Amygdala (tissue), 56 donors: ENCODE results near the gene DDX19B.
A peak's percentile ranks its signal among the peaks of the same experiment; 100 is the strongest.

Experiments used
- DNase-seq, 56 donors: peaks; one replicate each; lab custom pipeline; 2025; lab: John Stamatoyannopoulos, UW

DDX19B gene

GRCh38 chr16:70342016-70342415 is 43.0 kb downstream of the DDX19B start:
- DNase-seq: no peak

GRCh38 chr16:70345840-70346239 is 46.9 kb downstream of the DDX19B start:
- DNase-seq: no peak

GRCh38 chr16:70348991-70349390 is 50.0 kb downstream of the DDX19B start:
- no peak for DNase-seq

- no peak for DNase-seq
Observed at GRCh38 chr16:70349783-70350182, 50.8 kb downstream of the DDX19B start.

DNA sequence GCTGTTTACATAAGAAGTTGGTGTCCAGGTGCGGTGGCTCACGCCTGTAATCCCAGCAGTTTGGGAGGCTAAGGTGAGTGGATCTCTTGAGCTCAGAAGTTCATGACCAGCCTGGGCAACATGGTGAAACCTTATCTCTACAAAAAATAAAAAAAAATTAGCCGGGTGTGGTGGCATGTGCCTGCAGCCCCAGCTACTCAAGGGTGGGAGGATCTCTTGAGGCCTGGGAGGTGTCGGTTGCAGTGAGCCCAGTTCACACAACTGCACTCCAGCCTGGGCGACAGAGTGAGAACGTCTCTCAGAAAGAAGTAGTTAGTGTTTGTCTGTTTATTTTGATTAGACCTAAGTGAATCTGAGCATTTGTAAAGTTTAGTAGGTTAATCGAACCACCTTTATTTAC is 60.6 kb downstream of the DDX19B start:
- no peak for DNase-seq

- no peak for DNase-seq
Observed at GRCh38 chr16:70364399-70364798, 65.4 kb downstream of the DDX19B start.

DNA sequence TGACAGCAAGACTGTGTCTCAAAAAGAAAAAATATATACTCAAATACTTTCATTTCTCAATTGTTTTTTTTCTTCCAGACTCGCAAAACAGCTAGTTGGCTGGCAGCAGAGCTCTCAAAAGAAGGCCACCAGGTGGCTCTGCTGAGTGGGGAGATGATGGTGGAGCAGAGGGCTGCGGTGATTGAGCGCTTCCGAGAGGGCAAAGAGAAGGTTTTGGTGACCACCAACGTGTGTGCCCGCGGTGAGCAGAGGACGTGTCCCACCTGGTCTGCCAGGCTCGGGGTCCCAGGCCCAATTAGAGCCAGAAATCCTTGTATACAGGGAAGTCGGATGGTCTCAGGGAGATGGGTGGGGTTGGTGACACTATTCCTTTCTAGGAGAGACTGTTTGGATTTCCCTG is 71.2 kb downstream of the DDX19B start:
- peak in 7 of 56 donors; percentile 3 to 37 (median 17) for DNase-seq

DNA sequence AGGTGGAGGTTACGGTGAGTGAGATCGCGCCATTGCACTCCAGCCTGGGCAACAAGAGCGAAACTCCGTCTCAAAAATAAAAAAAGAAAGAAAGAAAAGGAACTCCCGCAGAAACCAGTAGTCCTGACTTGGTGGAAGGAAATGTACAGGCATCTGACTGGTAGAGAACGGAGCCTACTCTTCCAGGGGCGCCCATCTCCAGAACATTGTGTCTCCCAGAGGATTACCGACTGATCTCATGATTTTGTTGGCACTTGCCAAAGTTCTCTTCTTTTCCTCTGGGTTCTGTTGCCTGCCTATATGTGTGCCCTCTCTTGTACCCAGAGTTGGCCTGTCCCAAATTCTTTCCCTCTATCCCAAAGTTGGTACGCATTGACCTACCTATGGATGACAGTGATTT is 71.9 kb downstream of the DDX19B start:
- DNase-seq: no peak

DNA sequence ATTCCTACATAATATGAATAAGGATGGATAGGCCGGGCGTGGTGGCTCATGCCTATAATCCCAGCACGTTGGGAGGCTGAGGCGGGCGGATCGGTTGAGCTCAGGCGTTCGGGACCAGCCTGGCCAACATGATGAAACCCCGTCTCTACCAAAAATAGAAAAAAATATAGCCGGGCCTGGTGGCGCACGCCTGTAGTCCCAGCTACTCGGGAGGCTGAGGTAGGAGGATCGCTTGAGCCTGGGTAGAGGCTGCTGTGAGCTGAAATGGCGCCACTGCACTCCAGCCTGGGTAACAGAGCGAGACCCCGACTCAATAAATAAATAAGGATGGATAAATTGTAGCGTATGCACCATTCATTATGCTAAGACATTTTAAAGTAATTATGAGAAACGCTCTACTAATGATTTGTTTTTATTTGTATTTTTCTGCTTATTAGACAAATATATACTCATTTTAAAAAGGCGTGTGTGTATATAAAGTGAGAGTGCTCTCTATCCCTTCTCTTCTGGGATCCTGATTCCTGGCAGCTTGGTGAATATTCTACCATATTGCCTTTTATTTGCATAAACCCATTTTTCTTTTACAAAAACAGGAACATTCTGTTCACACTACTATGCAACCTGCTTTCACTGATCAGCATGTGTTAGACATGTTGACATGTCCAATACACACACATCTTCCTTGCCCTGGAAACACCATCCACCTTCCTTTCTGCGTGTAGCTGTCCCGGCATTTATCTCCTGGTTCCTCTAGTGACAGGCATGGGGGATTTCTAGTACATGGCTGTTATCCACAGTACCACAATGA is 74.1 kb downstream of the DDX19B start:
- no peak for DNase-seq

DNA sequence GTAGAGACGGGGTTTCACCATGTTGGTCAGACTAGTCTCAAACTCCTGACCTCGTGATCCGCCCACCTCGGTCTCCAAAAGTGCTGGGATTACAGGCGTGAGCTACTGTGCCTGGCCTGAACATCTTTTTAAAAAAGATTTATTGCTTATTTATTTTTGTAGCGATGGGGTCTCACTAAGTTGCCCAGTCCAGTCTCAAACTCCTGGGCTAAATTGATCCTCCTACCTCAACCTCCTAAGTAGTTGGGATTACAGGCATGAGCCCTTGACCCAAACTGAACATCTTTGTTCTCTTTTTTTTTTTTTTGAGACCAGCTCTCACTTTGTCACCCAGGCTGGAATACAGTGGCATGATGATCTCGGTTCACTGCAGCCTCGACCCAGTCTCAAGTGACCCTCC is 75.2 kb downstream of the DDX19B start:
- DNase-seq: no peak

GRCh38 chr16:70375636-70376611 is 76.9 kb downstream of the DDX19B start:
- DNase-seq: peak in 17 of 56 donors; percentile 7 to 62 (median 24)

DNA sequence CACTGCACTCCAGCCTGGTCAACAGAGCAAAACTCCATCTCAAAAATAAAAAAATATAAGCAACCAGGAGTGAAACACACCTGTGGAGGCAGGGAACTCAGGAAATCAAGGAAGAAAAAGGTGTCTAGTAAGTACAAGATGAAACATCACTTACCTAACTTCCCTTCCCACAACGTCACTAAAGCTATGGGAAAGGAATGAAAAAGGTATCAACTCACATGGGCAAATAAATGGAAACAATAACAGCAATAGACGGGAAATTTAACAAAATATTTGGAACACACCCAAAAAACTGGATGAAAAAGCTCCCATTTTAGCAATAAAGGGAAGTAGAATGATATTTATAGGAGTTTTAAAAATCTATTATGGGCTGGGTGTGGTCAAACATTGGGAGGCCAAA is 78.8 kb downstream of the DDX19B start:
- no peak for DNase-seq

DNA sequence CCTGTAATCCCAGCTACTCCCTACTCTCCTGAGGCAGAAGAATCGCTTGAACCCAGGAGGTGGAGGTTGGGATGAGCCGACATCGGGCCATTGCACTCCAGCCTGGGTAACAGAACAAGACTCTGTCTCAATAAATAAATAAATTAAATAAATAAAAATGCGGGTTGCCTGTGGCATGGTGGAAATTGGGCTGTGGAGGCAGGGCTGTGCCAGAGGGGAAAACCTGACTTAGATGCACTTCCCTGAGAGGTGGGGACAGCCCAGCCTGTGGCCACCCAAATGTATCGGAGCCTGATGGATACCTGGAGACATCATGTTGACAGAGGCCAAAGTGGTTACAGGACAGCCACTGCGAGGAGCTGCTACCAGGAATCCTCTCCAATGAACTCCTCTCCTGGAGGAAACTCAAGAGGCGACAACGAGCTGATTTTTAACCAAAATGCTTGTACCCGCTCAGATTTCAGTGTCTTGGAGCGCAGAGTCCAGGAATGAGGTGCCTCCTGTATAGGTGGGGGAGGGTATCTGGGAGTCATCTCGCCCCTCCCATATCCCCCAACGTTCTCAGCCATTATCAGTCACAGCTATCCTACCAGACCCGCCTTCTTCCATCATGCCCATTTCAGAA is 80.0 kb downstream of the DDX19B start:
- no peak for DNase-seq

- peak in 28 of 56 donors; percentile 16 to 63 (median 38) for DNase-seq
Observed at GRCh38 chr16:70380248-70380918, 81.4 kb downstream of the DDX19B start.

GRCh38 chr16:70380919-70381603 is 82.1 kb downstream of the DDX19B start:
- DNase-seq: peak; percentile 66 to 99 (median 96)

- DNase-seq: no peak
Observed at GRCh38 chr16:70381604-70382342, 82.8 kb downstream of the DDX19B start.

DNA sequence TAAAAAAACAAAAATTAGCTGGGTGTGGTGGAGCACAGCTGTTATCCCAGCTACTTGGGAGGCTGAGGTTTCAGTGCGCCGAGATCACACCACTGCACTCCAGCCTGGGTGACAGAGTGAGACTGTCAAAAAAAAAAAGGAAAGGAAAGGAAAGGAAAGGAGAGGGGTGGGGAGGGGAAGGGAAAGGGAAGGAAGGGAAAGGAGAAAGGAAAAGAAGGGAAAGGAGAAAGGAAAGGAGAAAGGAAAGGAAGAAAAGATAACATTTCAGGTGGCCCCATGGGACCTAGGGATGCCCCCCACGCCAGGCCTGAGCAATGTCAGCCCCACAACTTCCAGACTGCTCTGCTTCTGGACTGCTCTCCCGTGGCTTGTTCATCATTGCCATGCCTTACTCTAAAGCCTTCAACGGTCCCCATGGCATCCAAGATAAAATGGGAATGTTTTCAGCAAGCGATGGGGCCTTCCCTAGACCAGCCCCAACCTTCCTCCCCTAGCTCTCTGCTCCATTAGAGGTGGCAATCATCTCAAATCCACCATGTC is 84.5 kb downstream of the DDX19B start:
- no peak for DNase-seq
